Neural progenitor cell (in vitro differentiated cells): Measurements from ENCODE around the gene SLC7A10. TPM values are rescaled to one million over a fixed set of nuclear protein-coding genes. Genes with fewer than 3 reads are reported as not detected.
A peak's percentile ranks its signal among the peaks of the same experiment; 100 is the strongest.

Experiments
- DNase-seq: peaks from one replicate; pipeline ENCODE4 v3.0.0-alpha.2; 2016; ENCODE audit warnings: low spot score
- H2AFZ ChIP-seq: fragments of 200-600 bp; sonication (generic); replicated peaks from 2 replicates; pipeline ENCODE4 v1.6.1; 2016; ENCODE audit warnings: antibody characterized with exemption
- H3F3A ChIP-seq: fragments of 200-600 bp; sonication (generic); 2 replicates; pipeline ENCODE4 v1.6.1; 2016; ENCODE audit warnings: antibody characterized with exemption, low read depth
- H3K27ac ChIP-seq: fragments of 200-600 bp; sonication (generic); 2 replicates; pipeline ENCODE4 v1.5.1; 2016; ENCODE audit warnings: mild to moderate bottlenecking
- H3K27me3 ChIP-seq: fragments of 200-600 bp; sonication (generic); 2 replicates; pipeline ENCODE4 v1.6.1; 2016; ENCODE audit warnings: mild to moderate bottlenecking, moderate library complexity
- H3K36me3 ChIP-seq: fragments of 200-600 bp; sonication (generic); 2 replicates; pipeline ENCODE4 v1.5.1; 2016
- H3K4me1 ChIP-seq: fragments of 200-600 bp; sonication (generic); 2 replicates; pipeline ENCODE4 v1.6.1; 2016; ENCODE audit warnings: mixed run types
- H3K4me2 ChIP-seq: fragments of 200-600 bp; sonication (generic); 2 replicates; pipeline ENCODE4 v1.6.1; 2016
- H3K4me3 ChIP-seq: fragments of 200-600 bp; sonication (generic); 2 replicates; pipeline ENCODE4 v1.5.1; 2016
- H3K79me2 ChIP-seq: fragments of 200-600 bp; sonication (generic); 2 replicates; pipeline ENCODE4 v1.6.1; 2016; ENCODE audit warnings: low read depth
- H3K9ac ChIP-seq: fragments of 200-600 bp; sonication (generic); 2 replicates; pipeline ENCODE4 v1.6.1; 2016
- H3K9me3 ChIP-seq: fragments of 200-600 bp; sonication (generic); 2 replicates; pipeline ENCODE4 v1.5.1; 2016; ENCODE audit warnings: low read depth
- H4K20me1 ChIP-seq: fragments of 200-600 bp; sonication (generic); 2 replicates; pipeline ENCODE4 v1.6.1; 2016; ENCODE audit warnings: low read depth
- H3K27ac Mint-ChIP-seq: 3 replicates; pipeline ENCODE4 v1.8.0; 2021; ENCODE audit warnings: mixed read lengths
- H3K27me3 Mint-ChIP-seq: 2 replicates; pipeline ENCODE4 v1.8.0; 2022; ENCODE audit warnings: low read depth, mild to moderate bottlenecking, inconsistent platforms, moderate library complexity, mixed read lengths; ENCODE audit not compliant: insufficient read depth
- H3K36me3 Mint-ChIP-seq: 3 replicates; pipeline ENCODE4 v1.8.0; 2021; ENCODE audit warnings: mixed read lengths
- H3K4me1 Mint-ChIP-seq: 3 replicates; pipeline ENCODE4 v1.8.0; 2021; ENCODE audit warnings: mixed read lengths
- H3K4me3 Mint-ChIP-seq: 3 replicates; pipeline ENCODE4 v1.8.0; 2021; ENCODE audit warnings: mild to moderate bottlenecking, moderate library complexity, mixed read lengths
- H3K9me3 Mint-ChIP-seq: 3 replicates; pipeline ENCODE4 v1.8.0; 2020; ENCODE audit warnings: mixed read lengths
- CTCF ChIP-seq: fragments of 200-600 bp; sonication (generic); IDR thresholded peaks from 2 replicates; pipeline ENCODE4 v1.5.1; 2017; ENCODE audit warnings: antibody characterized with exemption, mild to moderate bottlenecking
- EZH2 ChIP-seq: fragments of 200-600 bp; sonication (generic); IDR thresholded peaks from 2 replicates; pipeline ENCODE4 v1.6.1; 2017; ENCODE audit warnings: antibody characterized with exemption, mild to moderate bottlenecking, moderate library complexity
- EZH2phosphoT487 ChIP-seq: fragments of 200-600 bp; sonication (generic); IDR thresholded peaks from 2 replicates; pipeline ENCODE4 v1.6.1; 2017; ENCODE audit warnings: antibody characterized with exemption
- total RNA-seq: library from RNA; depleted of rRNA; stranded (reverse); fragments of >200 nt; gene quantifications from 2 replicates; pipeline ENCODE4 v1.2.3, GENCODE V29; 2015; ENCODE audit warnings: low replicate concordance

Gene SLC7A10
- total RNA-seq, 1 donor from 2014 or later = 0.79 TPM

- no peaks in the 10 kb centered on the region for H3K4me1 Mint-ChIP-seq
- no peak overlapping the region for H3K27ac ChIP-seq
- peaks cover 3% of the 10 kb centered on the region for H3F3A ChIP-seq
- H3K9ac ChIP-seq = no peak overlapping the region
- peaks cover 6% of the 10 kb centered on the region for H3K27me3 Mint-ChIP-seq
- H3K4me3 Mint-ChIP-seq = no peak overlapping the region
- no peak overlapping the region for H3K4me2 ChIP-seq
- H3K27ac Mint-ChIP-seq = no peak overlapping the region
- H4K20me1 ChIP-seq = no peaks in the 10 kb centered on the region
- TF ChIP-seq CTCF = no peak
- no peak for TF ChIP-seq EZH2phosphoT487
- no peak for TF ChIP-seq EZH2
- H3K36me3 Mint-ChIP-seq = no peaks in the 10 kb centered on the region
- H3K9me3 ChIP-seq = peaks cover 5% of the 10 kb centered on the region
- H3K4me1 ChIP-seq = no peaks in the 10 kb centered on the region
- no peaks in the 10 kb centered on the region for H3K79me2 ChIP-seq
- no peak overlapping the region for H3K4me3 ChIP-seq
- peaks cover 2% of the 10 kb centered on the region for H3K9me3 Mint-ChIP-seq
- no peaks in the 10 kb centered on the region for H3K36me3 ChIP-seq
- no peak for DNase-seq
- no peak overlapping the region for H2AFZ ChIP-seq
- H3K27me3 ChIP-seq = no peaks in the 10 kb centered on the region
These were observed 23.4 kb upstream of the SLC7A10 start for GRCh38 chr19:33248954-33249613.

GRCh38 chr19:33248553-33248953, 22.9 kb upstream of the SLC7A10 start:
- Histone ChIP-seq H4K20me1 (no peaks in the 10 kb centered on the region), H3K4me3 (no peak overlapping the region), H3K9ac (no peak overlapping the region), H3K4me2 (no peak overlapping the region), H3K4me1 (no peaks in the 10 kb centered on the region), H3K9me3 (peaks cover 5% of the 10 kb centered on the region), H3K27me3 (no peaks in the 10 kb centered on the region), H3K79me2 (no peaks in the 10 kb centered on the region), H3F3A (peaks cover 3% of the 10 kb centered on the region), H3K36me3 (no peaks in the 10 kb centered on the region), H3K27ac (no peak overlapping the region), H2AFZ (no peak overlapping the region)
- H3K4me1 Mint-ChIP-seq = no peaks in the 10 kb centered on the region
- H3K36me3 Mint-ChIP-seq = no peaks in the 10 kb centered on the region
- no peak overlapping the region for H3K27ac Mint-ChIP-seq
- peaks cover 6% of the 10 kb centered on the region for H3K27me3 Mint-ChIP-seq
- no peak overlapping the region for H3K4me3 Mint-ChIP-seq
- no peak for TF ChIP-seq CTCF
- no peak for TF ChIP-seq EZH2
- no peak for TF ChIP-seq EZH2phosphoT487
- no peak for DNase-seq
- peaks cover 2% of the 10 kb centered on the region for H3K9me3 Mint-ChIP-seq

- no peak overlapping the region for H3K4me3 ChIP-seq
- peak overlapping the region; percentile 79 for H3K27ac Mint-ChIP-seq
- H3K4me1 ChIP-seq = no peaks in the 10 kb centered on the region
- no peaks in the 10 kb centered on the region for H3K36me3 Mint-ChIP-seq
- no peak for DNase-seq
- H3K27ac ChIP-seq = no peak overlapping the region
- H3K9me3 ChIP-seq = peaks cover 5% of the 10 kb centered on the region
- H3K4me1 Mint-ChIP-seq = no peaks in the 10 kb centered on the region
- H3K27me3 ChIP-seq = no peaks in the 10 kb centered on the region
- peaks cover 3% of the 10 kb centered on the region for H3F3A ChIP-seq
- no peak overlapping the region for H2AFZ ChIP-seq
- H3K4me2 ChIP-seq = no peak overlapping the region
- no peaks in the 10 kb centered on the region for H3K79me2 ChIP-seq
- H3K36me3 ChIP-seq = no peaks in the 10 kb centered on the region
- H3K9ac ChIP-seq = no peak overlapping the region
- H3K4me3 Mint-ChIP-seq = no peak overlapping the region
- peaks cover 2% of the 10 kb centered on the region for H3K9me3 Mint-ChIP-seq
- H4K20me1 ChIP-seq = no peaks in the 10 kb centered on the region
- TF ChIP-seq CTCF (no peak), EZH2 (no peak), EZH2phosphoT487 (no peak)
- peaks cover 6% of the 10 kb centered on the region for H3K27me3 Mint-ChIP-seq
These were observed 22.5 kb upstream of the SLC7A10 start for GRCh38 chr19:33248104-33248503.
